ENCODE data around the gene SMAD6. TPM values are rescaled to one million over a fixed set of nuclear protein-coding genes. Genes with fewer than 3 reads are reported as not detected.

The SMAD6 gene
- total and polyA plus RNA-seq, 2 of the 4 experiments (the other 2 are of a cell fraction): 4.8 to 8.5 TPM

GRCh38 chr15:66715181-66715624 lies 13.2 kb downstream of the SMAD6 start:
- H4K8ac ChIP-seq (ENCODE audit: low read depth in 2 of 2, low read length in 2 of 2): no peak overlapping the region
- H2BK120ac ChIP-seq (ENCODE audit: low read depth, low read length): no peak overlapping the region
- peaks cover 15% of the 10 kb centered on the region for H4K20me1 ChIP-seq (ENCODE audit: insufficient read depth, low read length)
- H4K91ac ChIP-seq (ENCODE audit: insufficient read depth, low read depth, low read length): no peak overlapping the region
- ChIA-PET CTCF (no interaction called here), POLR2A (ENCODE audit: unreplicated experiment) (interaction anchor here (0.9 kb wide), 1 partner anchor 10 kb away, joined by 8 read pairs; no protein-coding TSS in a partner anchor)
- H3K14ac ChIP-seq (replicated peaks; ENCODE audit: low read depth, low read length): no peak overlapping the region
- ATAC-seq (ENCODE audit: low read depth) (no peak), DNase-seq (no peak)
- H3K9ac ChIP-seq (ENCODE audit: low read depth, low read length): no peak overlapping the region
- no peak overlapping the region for H2AFZ ChIP-seq (replicated peaks; ENCODE audit: low read length, poor library complexity)
- no peak overlapping the region for H3K27ac ChIP-seq (ENCODE audit: insufficient read depth, low read length)
- H2BK20ac ChIP-seq (ENCODE audit: low read depth, low read length): no peak overlapping the region
- H3K4me3 ChIP-seq (ENCODE audit: insufficient read depth, low read depth, low read length): no peak overlapping the region
- H3K27me3 ChIP-seq (ENCODE audit: control insufficient read depth, insufficient read depth, low read length): no peaks in the 10 kb centered on the region
- H3K36me3 ChIP-seq (ENCODE audit: control insufficient read depth, insufficient read depth, low read length): peaks cover 43% of the 10 kb centered on the region
- no peak overlapping the region for H2AK5ac ChIP-seq (ENCODE audit: low read depth, low read length)
- dilution Hi-C loops (cut with HindIII; ENCODE audit: low sequenced_read_pairs, unreplicated experiment) (no loop called here), intact Hi-C loops (cut with micrococcal nuclease) (no loop called here), in situ Hi-C loops (cut with MboI; ENCODE audit: low sequenced_read_pairs) (loop anchor here (25.0 kb wide), 1 partner anchor 122 kb away; no protein-coding TSS in a partner anchor)
- no peak overlapping the region for H3K4ac ChIP-seq (ENCODE audit: low read depth, low read length)
- H3K23ac ChIP-seq (ENCODE audit: low read depth, low read length): no peak overlapping the region
- TF ChIP-seq CHD1 (IDR thresholded peaks at IDR 0.05; ENCODE audit: low read depth, low read length): no peak
- no peak for TF ChIP-seq FOS (IDR thresholded peaks at IDR 0.05; ENCODE audit: low read depth, low read length)
- no peak for TF ChIP-seq MAZ (IDR thresholded peaks at IDR 0.05; ENCODE audit: borderline replicate concordance, low read depth, low read length)
- TF ChIP-seq SMC3 (IDR thresholded peaks at IDR 0.05; ENCODE audit: low read depth, low read length): no peak
- no peak for TF ChIP-seq MXI1 (IDR thresholded peaks at IDR 0.05; ENCODE audit: borderline replicate concordance, low read depth, low read length)
- no peak for TF ChIP-seq POLR2A (IDR thresholded peaks at IDR 0.05; ENCODE audit: low read depth, low read length)
- TF ChIP-seq RAD21 (IDR thresholded peaks at IDR 0.05; ENCODE audit: low read length): no peak
- no peak for TF ChIP-seq RCOR1 (IDR thresholded peaks at IDR 0.05; ENCODE audit: insufficient replicate concordance, low read length)
- no peak for TF ChIP-seq RFX5 (IDR thresholded peaks at IDR 0.05; ENCODE audit: low read depth, low read length)
- no peak for TF ChIP-seq CEBPB (IDR thresholded peaks at IDR 0.05; ENCODE audit: low read depth, low read length)
- no peak for TF ChIP-seq BHLHE40 (IDR thresholded peaks at IDR 0.05; ENCODE audit: low read depth, low read length)
- no peak for TF ChIP-seq ELK1 (IDR thresholded peaks at IDR 0.05; ENCODE audit: borderline replicate concordance, low read depth, low read length)
- no peak overlapping the region for H4K5ac ChIP-seq (ENCODE audit: low read depth, low read length)
- H3K79me1 ChIP-seq (ENCODE audit: low read depth in 1 of 2, low read length in 2 of 2): peaks cover 32 to 83% of the 10 kb centered on the region in 2 experiments
- no peak overlapping the region for H2BK15ac ChIP-seq (ENCODE audit: low read depth, low read length)
- no TSS peak for BruUV-seq (replicated peaks)
- no peak overlapping the region for H2AK9ac ChIP-seq (replicated peaks; ENCODE audit: low read depth, low read length, poor library complexity)
- no peak overlapping the region for H3K56ac ChIP-seq (ENCODE audit: extremely low read depth, insufficient read depth, low read length)
- no peaks in the 10 kb centered on the region for H3K9me3 ChIP-seq (ENCODE audit: control insufficient read depth, insufficient read depth, low read length)
- H2BK5ac ChIP-seq (ENCODE audit: low read depth, low read length, poor library complexity, severe bottlenecking): no peak overlapping the region
- H3K18ac ChIP-seq (ENCODE audit: low read depth, low read length): no peak overlapping the region
- H3K9me1 ChIP-seq (ENCODE audit: insufficient read depth, low read length): peaks cover 52% of the 10 kb centered on the region
- peaks cover 29% of the 10 kb centered on the region for H3K4me1 ChIP-seq (ENCODE audit: control insufficient read depth, insufficient read depth, low read length)
- no peak overlapping the region for H3K4me2 ChIP-seq (ENCODE audit: low read depth, low read length)
- 79% methylated on average over 3 of the region's 6 CpGs; no CpG with 5 or more reads in 1 of the 2 experiments for WGBS, 2 experiments (ENCODE audit: extremely low coverage in 2 of 2, insufficient read length in 1 of 2)

All from IMR-90 (cell line).